Measurements from ENCODE around the gene MYL7. TPM values are rescaled to one million over a fixed set of nuclear protein-coding genes. Genes with fewer than 3 reads are reported as not detected.

MYL7 gene
- polyA plus RNA-seq, 4 donors = 0.58 to 1.1 (median 0.81) TPM; not detected in 1

Other genes starting within 250 kb of the MYL7 start
- gene URGCP, start 234.7 kb downstream of the MYL7 start, polyA plus RNA-seq (ENCODE audit: insufficient read length in 4 of 4) = 10 to 100 TPM; 30.0 to 39.4 (median 34.8) TPM
- gene UBE2D4, start 214.9 kb downstream of the MYL7 start, polyA plus RNA-seq (ENCODE audit: insufficient read length in 4 of 4) = 10 to 100 TPM; 19.7 to 22.8 (median 21.2) TPM
- 1 to 10 TPM in 2 of 4 donors, under 1 TPM in 2; 0.48 to 2.9 (median 1.2) TPM for gene SPDYE1, start 143.4 kb downstream of the MYL7 start, polyA plus RNA-seq (ENCODE audit: insufficient read length in 4 of 4)
- 10 to 100 TPM; 62.6 to 86.2 (median 77.5) TPM for gene DBNL, start 96.6 kb downstream of the MYL7 start, polyA plus RNA-seq (ENCODE audit: insufficient read length in 4 of 4)
- 1 to 10 TPM; 2.2 to 3.4 (median 2.8) TPM for gene PGAM2, start 75.8 kb downstream of the MYL7 start, polyA plus RNA-seq (ENCODE audit: insufficient read length in 4 of 4)
- 10 to 100 TPM; 15.2 to 38.7 (median 29.1) TPM for gene POLM, start 58.8 kb downstream of the MYL7 start, polyA plus RNA-seq (ENCODE audit: insufficient read length in 4 of 4)
- 10 to 100 TPM; 58.4 to 82.4 (median 73.4) TPM for gene AEBP1, start 37.0 kb downstream of the MYL7 start, polyA plus RNA-seq (ENCODE audit: insufficient read length in 4 of 4)
- 100 to 1,000 TPM; 100 to 136 (median 123) TPM for gene POLD2, start 17.8 kb downstream of the MYL7 start, polyA plus RNA-seq (ENCODE audit: insufficient read length in 4 of 4)
- 1 to 10 TPM; 3.2 to 4.8 (median 3.9) TPM for gene GCK, start 48.1 kb upstream of the MYL7 start, polyA plus RNA-seq (ENCODE audit: insufficient read length in 4 of 4)
- gene YKT6, start 59.6 kb upstream of the MYL7 start, polyA plus RNA-seq (ENCODE audit: insufficient read length in 4 of 4) = 10 to 100 TPM; 74.4 to 82.3 (median 76.6) TPM
- gene CAMK2B, start 184.3 kb upstream of the MYL7 start, polyA plus RNA-seq (ENCODE audit: insufficient read length in 4 of 4) = 1 to 10 TPM; 1.7 to 4.3 (median 3.1) TPM

All from left renal cortex interstitium (tissue), 4 donors.